Stimulated activated CD4-positive, alpha-beta T cell treated with anti-CD3 and anti-CD28 coated beads, Interleukin-2, amount 100 ng/mL, for 24 hours (primary cell): Measurements from ENCODE around the gene PAPPA.

Experiments used
- DNase-seq, 2 donors: peaks; one replicate each; pipeline ENCODE4 v3.0.0-alpha.2; 2020

PAPPA gene

DNA sequence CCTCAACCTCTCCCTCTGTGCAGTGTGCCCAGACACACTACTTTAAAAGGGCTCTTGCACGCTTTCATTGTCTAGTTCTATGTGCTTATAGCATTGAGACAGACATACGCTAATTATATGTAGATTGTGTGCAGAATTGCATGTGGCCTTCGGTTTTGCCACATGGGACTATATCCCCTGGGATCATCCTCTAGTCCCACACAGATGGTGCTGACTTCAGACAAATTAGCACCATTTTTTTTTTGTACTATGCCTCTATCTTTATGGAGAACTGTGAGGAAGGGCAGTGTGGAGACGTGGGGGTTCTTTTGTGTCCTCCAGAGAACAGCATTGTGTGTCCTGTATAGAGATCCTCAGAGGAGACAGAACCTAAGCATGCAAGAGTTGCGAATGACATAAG, 29.3 kb downstream of the PAPPA start:
- no peak for DNase-seq

DNA sequence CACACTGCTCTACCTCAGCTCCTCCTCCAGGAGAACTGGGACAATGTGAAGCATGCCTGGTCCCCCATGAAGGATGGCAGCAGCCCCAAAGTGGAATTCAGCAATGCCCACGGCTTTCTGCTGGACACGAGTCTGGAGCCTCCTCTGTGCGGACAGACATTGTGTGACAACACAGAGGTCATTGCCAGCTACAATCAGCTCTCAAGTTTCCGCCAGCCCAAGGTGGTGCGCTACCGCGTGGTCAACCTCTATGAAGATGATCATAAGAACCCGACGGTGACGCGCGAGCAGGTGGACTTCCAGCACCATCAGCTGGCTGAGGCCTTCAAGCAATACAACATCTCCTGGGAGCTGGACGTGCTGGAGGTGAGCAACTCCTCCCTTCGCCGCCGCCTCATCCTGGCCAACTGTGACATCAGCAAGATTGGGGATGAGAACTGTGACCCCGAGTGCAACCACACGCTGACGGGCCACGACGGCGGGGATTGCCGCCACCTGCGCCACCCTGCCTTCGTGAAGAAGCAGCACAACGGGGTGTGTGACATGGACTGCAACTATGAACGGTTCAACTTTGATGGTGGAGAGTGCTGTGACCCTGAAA, 34.1 kb downstream of the PAPPA start:
- no peak for DNase-seq

DNA sequence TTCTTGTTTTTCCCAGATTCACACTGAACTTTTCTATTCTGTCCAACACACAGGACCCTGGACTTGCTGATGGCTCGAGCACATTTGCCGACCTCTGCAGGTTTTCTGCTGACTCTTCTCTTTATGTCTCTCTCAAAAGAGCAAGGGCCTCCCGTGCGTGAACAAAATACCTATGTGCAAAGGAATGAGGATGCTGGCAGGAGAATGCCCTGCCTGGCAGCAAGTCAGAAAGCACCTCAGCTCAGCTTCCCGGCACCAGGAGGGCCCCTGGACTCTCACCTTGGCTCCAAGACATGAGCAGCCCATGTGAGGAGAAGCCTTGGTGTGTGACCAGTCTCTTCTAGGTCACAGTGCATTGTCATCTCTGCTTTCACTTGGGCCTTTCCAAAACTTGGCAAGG, 36.1 kb downstream of the PAPPA start:
- no peak for DNase-seq

DNA sequence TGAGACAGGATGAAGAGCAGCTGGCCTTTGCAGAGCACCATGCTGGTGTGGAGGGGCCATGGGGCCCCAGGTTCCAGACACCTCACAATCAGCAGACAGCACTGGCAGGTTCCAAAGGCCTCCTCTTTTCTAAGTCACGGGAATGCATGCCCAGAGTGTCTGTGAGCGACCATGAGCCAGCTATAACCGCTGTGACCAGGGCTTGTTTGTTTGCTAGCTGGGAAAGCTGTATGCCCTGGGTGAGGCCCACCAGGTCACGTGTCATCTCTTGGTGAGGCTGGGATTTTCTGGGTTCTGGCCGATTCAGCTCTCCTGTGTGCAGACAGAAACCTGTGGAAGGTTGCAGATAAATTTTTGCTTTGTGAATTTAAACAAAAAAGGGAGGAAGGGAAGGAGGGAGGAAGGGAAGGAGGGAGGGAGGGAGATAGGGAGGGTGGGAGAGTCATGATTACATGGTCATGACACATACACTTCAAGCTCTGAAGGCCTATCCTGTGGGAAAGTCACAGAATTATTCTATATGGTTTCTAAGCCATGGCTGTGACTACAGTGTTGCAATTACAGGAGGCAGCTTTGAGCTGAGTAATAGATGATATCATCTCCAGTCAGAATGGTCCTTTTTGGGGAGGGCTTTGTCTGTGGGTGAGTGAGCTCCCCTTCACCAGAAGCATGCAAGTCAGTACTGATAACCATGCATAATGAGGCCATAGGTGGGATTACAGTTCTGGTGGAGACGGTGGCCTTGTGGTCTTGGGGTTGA, 37.2 kb downstream of the PAPPA start:
- DNase-seq = no peak

DNA sequence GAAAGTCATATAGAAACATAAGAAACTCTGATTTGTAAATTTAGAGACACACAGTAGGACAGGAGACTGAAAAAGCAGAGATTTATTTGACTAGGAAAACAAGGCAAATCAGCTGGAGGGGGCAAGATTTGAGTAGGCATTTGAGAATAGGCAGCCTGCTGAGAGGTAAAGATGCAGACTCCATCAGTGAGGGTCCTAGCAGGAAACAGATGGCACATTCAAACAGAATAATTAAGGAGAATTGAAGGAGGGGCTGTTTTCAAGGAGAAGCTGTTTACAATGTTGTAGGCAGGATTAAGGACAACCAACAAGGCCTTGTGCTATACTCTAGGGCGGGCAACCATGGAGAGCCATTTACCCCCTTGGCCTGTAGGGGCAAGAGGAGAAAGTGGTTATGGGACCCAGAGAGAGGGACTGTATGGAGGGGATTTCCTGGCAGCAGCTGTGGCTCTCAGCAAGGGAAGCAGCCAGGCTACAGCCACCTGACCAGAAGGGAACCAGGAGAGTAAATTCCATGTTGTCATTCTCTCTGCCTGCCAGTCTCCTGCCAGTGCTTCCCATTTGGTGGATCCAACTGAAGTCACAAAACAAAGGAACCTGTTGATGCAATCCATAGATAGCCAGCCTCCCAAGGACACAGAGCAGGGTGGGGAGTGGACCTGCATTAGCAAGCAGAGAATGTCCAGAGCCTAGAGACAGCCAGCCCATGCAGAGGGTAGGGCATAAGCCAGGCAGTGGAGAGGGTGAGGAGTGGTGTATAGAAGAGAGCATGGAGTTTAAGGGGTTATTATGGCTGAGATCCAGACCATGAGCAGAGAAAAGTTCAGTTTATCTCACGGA, 38.2 kb downstream of the PAPPA start:
- no peak for DNase-seq

DNA sequence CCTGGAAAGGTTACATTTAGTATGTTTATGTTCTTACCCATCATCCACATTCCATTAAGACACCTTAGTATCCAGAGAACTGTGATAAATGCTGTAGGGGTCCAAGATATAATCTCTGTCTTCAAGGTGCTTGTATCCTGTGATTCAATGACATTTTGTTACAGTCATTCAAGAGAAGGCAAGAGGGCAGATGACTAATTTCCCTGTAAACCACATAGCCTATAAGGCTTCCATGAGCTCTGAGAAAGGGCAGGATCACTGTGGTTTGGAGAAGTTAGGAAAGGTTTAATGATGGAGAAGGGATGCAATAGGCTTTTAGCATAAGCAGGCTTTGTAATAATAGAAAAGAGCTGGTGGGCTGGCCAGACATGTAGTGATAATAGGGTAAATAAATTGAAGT, 40.0 kb downstream of the PAPPA start:
- DNase-seq = no peak

DNA sequence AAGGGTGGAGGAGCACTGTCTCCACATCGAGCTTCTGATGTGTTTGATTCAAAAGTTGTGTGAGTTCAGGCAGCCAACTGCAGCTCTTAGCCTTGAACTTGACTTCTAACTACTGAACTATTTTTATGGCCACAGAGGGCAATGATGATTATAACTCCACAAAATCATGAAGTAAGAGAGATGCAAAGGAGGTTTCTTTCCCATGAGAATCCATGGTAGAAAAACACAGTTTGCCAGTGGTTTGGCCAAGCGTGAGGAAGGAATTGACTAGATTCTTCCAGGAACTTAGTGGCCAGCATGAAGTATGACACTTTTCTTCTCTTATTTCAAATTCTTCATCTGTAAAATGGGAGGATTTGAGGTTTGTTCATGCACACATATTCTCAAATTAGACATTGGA, 43.2 kb downstream of the PAPPA start:
- DNase-seq = no peak

DNA sequence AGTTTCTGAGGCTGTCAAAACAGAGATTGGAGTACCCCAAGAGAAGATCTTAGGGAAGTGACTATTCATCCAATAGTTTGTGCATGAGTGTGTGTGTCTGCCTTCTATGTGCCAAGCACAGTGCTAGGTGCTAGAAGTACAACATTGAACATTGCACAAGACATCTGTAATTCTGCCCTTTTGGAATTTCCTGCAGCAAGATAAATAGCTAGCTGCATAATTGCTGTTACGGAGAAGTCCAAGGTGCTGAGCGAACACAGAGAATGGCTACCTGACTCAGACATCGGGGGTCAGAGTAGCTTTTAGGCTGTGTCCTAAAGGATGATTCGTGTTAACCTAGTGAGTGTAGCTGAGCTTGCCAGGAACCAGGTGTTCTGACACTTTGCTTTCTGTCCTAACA, 44.8 kb downstream of the PAPPA start:
- no peak for DNase-seq

DNA sequence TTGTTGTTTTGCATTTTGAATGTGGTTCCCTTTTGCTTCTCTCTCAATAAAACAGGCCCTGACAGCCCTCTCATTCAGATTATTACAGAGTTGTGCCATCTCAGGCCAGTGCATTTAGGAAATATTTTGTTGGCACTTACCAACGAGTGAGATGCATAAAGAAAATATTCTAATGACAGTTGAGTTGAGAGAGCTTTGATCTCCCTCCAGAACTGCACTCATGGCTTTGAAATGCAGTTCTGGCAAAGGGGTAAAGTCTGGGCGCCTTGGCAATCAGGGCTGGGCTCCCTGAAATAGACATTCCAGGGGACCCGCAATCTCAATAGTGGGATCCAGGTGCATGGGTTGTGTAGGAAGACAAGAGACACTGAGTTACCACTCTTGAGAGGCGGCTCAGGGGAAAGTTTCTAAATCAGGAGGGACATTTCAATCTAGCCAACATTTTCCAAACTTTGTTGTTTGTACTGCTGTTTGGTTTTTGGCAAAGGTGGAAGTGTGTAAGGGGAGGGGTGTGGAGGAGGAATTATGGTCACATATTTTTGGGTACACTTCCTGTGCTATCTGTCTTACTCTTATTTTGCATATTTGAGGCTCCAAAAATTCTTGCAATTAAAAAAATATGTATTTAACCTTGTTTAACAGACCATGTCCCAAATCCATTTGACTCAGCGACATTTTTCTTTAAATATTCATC, 48.8 kb downstream of the PAPPA start:
- no peak for DNase-seq

DNA sequence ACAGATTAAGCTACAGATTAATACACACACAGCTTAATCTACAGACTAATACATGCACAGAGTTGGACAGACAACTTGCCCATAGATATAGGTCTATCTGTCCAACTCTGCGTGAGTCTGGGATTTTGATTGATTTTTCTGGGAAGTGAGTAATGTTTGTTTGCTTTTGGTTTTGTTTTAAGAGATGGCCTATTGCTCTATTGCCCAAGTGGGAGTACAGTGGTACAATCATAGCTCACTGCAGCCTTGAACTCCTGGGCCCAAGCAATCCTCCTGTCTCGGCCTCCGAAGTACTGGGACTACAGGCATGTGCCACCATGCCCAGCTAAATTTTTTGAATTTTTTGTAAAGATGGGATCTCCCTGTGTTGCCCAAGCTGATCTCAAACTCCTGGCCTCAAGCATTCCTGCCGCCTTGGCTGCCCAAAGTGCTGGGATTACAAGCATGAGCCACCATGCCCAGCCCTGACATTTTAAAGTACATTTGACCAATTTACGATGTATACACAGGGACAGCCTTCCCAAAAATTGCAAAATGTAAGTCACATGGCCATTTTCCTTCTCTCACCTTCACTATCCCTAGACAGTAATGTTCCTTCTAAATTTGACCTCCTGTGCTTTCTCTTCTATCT, 50.8 kb downstream of the PAPPA start:
- no peak for DNase-seq

DNA sequence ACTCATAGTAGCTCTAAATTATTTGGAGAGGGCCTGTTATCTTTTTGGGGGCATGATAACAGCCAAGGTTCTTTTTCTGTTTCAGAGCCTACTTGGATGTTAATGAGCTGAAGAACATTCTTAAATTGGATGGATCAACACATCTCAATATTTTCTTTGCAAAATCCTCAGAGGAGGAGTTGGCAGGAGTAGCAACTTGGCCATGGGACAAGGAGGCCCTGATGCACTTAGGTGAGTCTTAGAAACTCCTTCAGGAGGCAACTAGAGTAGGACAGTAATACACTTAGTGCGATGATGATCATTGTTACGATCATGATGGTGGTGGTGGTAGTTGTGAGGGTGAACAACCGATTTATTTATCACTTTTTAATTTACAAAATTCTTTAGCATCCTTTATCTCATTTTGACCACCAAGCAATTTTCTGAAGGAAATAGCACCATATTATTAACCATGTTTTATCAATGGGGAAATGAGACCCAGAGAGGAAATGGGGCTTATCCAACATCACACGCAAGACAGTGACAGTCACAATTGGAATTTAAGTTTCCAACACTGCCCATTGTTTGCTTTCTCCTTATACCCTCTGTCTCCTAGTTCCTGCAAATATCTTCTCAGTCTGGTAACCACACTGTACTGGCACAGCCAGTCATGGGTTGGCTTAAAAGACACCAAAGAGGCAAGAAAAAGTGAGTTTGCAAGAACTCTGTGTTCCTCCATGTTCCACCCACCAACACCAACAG, 54.0 kb downstream of the PAPPA start:
- DNase-seq = no peak

DNA sequence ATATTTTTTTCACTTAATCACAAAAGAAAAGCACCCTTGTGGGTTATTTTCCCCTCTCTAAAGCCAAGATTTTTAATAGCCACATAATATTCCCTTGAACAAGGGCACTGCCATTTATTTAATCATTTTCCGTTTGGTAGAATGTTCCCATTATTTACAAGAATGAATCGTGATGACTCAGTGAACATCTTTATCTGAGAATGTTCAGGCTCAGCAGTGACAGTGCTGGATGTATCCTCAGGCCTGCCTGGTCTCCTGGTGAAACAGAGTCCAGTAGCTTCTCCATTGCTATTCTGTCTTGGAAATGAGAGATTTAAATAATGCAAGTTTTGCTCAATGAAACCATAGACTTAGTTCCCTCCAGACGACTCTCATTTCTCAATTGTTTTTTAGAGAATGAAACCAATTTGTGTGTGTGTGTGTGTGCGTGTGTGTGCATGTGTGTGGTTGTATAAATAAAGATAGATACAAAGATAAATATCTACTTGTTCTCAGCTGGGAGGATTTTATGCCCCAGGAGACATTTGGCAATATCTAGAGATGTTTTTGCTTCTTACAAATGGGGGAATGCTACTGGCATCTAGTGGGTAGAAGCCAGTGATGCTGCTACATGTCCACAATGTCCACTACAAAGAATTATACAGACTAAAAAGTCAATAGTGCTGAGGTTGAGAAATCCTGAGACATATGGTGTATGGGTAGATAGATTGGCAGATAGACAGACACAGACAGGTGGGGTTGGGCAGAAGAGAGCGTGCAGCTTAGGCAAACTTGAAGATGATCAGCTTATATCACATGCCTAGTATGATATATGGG, 55.0 kb downstream of the PAPPA start:
- DNase-seq = no peak

DNA sequence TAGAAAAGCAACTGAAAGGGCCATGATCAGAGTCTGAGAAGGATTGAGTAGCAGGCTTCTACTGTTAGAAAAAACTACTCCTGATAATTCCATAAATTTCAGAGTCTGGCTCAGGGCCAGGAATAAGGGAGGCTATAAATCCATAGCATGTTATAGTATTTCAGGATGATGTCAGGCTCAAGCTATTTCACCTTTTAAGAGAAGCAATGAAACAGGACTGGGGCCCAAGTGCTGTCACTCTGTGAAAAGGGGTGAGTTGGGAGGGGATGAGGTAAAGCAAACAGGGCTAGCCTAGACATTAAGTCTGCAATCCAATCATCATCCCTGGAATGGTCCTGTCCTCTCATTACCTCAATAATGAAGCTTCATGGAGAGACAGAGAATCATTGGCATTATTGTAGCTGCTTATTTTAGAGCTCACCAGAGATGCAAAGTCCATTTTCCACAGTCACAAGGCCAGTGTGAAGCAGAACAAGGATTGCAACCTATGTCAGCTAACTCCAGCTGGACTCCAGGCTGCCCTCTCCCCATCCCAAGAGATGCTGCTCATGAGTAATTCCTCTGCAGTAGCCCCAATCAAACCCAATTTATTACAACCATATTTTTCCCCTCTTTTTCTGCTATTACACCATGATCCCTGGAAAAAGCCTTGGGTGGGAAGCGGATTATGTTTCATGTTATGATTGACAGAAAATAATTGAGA, 56.0 kb downstream of the PAPPA start:
- DNase-seq = no peak

DNA sequence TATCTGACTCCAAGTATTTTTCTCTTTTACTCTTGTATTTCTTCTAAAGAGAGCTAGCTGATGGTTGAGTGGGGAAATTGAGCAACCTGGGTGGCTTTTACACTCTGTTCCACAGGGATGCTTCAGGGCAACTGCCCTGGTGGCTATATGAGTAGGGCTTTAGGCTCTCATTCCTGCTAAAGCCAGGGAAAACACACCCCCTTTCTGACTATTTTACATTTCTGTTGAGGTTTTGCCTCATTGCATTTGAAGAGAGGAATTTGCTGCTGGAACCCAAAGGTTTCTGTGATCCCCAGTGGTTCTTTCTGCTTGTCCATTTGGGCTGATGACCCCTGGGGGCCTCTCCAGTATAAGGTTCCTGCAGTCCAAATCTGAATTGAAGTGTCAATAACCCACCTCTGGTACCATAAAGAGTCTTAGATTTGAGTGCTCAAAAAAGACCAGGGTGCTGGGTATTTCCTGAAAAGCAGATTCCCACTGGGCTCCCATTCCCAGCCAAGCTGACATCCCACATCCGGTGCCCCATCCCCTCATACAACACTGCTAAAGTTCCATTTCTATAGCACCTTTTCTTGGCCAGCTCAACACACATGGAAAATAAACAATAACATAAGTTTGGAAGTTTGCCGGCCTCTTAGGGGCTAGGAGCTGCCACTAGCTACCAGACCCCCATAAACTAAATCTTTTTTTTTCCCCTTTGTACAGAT, 59.5 kb downstream of the PAPPA start:
- DNase-seq = no peak

DNA sequence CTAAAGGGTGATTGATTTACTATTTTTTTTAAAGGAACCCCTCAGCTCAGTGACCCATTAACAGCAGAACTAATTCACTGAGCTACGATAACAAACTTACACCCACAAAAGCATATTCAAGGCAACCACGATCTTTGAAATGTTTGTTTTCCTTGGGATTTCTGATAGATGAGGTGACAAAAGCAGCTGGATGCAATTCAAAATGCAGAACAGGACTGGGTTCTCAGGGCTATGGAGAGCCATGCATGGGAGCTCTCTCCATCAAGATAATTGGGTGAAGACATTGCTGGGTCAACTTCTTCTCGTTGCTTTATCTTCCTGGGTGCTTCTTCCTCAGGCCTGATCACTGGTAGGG, 60.1 kb downstream of the PAPPA start:
- DNase-seq = no peak

DNA sequence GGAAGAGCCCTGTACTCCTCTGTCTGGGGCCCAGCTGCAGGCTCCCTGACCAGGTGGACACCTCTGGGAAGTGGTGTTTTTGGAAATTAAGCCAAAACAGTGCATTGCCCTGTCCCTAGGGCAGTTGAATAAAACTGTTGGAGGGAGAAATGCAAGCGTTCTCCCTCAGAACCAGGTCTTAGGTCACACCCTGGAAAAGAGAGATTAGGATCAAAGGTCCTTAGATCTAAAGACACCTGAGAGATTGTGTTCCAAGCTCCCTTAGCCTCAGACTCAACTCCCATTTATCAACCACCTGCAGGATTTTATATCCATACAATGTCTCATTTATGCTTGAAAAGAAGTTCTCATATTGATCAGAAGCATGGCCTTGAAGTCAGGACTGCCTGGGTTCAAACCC, 64.8 kb downstream of the PAPPA start:
- DNase-seq = no peak

DNA sequence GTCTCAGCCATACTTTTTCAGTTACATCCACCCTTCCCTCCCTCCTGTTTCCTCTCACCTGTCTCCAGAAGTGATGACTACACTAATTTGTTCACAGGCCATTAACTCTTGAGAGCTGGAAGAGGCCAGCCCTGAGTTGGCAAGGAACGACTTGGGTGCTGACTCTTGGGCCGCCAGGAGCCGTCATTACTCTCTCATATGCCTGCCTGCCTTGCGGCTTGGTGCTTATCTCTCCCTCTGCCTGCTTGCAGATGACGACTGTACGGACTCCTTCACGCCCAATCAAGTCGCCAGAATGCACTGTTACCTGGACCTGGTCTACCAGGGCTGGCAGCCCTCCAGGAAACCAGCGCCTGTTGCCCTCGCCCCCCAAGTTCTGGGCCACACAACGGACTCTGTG, 66.1 kb downstream of the PAPPA start:
- no peak for DNase-seq

DNA sequence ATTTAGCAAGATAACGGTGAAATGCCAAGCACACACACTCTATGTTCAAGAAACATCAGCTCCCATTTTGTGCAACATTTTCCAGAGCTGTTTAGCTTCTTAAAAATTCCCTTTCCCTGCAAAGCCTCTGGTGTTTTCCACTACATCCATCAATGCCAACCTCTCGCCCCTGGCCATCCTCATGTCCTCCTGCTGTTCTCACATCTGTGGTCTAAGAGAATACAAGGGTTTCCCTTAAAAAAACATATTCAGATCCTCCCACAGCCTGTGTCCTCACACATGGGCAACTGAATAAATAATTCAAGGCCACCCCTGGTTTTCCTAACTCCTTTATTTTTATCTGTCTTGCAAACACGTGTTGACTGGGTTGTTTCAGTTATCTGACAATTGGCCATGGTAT, 70.3 kb downstream of the PAPPA start:
- no peak for DNase-seq

DNA sequence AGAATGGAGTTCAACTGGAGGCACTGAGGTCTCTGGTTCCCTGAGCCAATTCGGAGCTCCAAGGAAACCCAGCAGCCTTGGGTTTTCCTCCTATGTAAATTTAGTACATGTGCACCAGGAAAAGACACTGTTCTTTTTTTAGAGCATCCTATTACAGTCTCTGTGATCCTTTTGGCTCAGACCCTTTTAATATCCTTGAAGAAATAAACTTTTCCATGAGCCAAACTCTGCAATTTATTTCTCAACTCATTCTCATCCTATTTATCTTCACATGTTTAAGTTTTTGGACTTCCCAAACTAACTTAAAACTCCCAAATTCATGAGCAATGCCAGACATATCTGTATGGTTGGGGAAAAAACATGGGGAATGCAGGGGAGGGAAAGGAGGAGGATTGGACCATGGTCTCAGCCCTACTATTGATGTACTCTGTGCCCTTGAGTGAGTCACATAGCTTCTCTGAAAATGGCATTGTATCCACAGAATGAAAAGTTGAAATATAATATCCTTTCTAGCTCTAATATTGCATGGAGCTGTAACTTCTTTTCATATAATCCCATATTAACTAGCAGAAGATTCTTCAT, 76.6 kb downstream of the PAPPA start:
- no peak for DNase-seq
